CD8-positive, alpha-beta memory T cell (primary cell): ENCODE measurements around the gene RASA3. TPM values are rescaled to one million over a fixed set of nuclear protein-coding genes. Genes with fewer than 3 reads are reported as not detected.
A peak's percentile ranks its signal among the peaks of the same experiment; 100 is the strongest.

Experiments
- CTCF ChIA-PET: fragments of 350-600 bp; sonication (Branson Sonifier 250); formaldehyde crosslinking; loops from one replicate; lab custom pipeline; 2021; ENCODE audit warnings: antibody characterized with exemption; lab: Charles Lee
- POLR2A ChIA-PET: fragments of 350-600 bp; sonication (Branson Sonifier 250); formaldehyde crosslinking; loops from one replicate; lab custom pipeline; 2021; ENCODE audit warnings: antibody characterized with exemption; lab: Charles Lee
- DNase-seq, 5 donors: peaks; one replicate each; pipeline versions ENCODE4 v3.0.0 to v3.0.0-alpha.2; 2020 to 2022; ENCODE audit warnings: mixed read lengths in 1 of 5
- H3K27ac ChIP-seq: one replicate; pipeline ENCODE4 v1.7.0; 2013; ENCODE audit warnings: low read depth, mild to moderate bottlenecking, low read length, moderate library complexity
- H3K27me3 ChIP-seq: 2 replicates; pipeline ENCODE4 v1.7.0; 2013; ENCODE audit warnings: low read length, mild to moderate bottlenecking; ENCODE audit not compliant: insufficient read depth, poor library complexity, severe bottlenecking
- H3K36me3 ChIP-seq: 2 replicates; pipeline ENCODE4 v1.7.0; 2013; ENCODE audit warnings: mild to moderate bottlenecking, low read length, moderate library complexity; ENCODE audit not compliant: insufficient read depth
- H3K4me1 ChIP-seq: 2 replicates; pipeline ENCODE4 v1.7.0; 2013; ENCODE audit warnings: mild to moderate bottlenecking, low read length, moderate library complexity; ENCODE audit not compliant: insufficient read depth
- H3K4me3 ChIP-seq: 2 replicates; pipeline ENCODE4 v1.7.0; 2013; ENCODE audit warnings: mild to moderate bottlenecking, low read length
- H3K9me3 ChIP-seq: 2 replicates; pipeline ENCODE4 v1.7.0; 2013; ENCODE audit warnings: mild to moderate bottlenecking, low read length
- H3K27ac Mint-ChIP-seq, 8 donors: one replicate each; pipeline ENCODE4 v1.8.0; 2020 to 2021; ENCODE audit warnings: mixed read lengths in 8 of 8, mild to moderate bottlenecking in 6 of 8, inconsistent platforms in 3 of 8, moderate library complexity in 3 of 8
- H3K27me3 Mint-ChIP-seq, 2 donors: one replicate each; pipeline ENCODE4 v1.8.0; 2020 to 2021; ENCODE audit warnings: mixed read lengths in 2 of 2, mild to moderate bottlenecking in 1 of 2, moderate library complexity in 1 of 2
- H3K36me3 Mint-ChIP-seq, 3 donors: one replicate each; pipeline ENCODE4 v1.8.0; 2020 to 2021; ENCODE audit warnings: mixed read lengths in 3 of 3, inconsistent platforms in 1 of 3, mild to moderate bottlenecking in 1 of 3
- H3K4me1 Mint-ChIP-seq, 3 donors: one replicate each; pipeline ENCODE4 v1.8.0; 2020 to 2021; ENCODE audit warnings: mixed read lengths in 3 of 3, inconsistent platforms in 1 of 3, mild to moderate bottlenecking in 1 of 3
- H3K4me3 Mint-ChIP-seq, 7 donors: one replicate each; pipeline ENCODE4 v1.8.0; 2020 to 2021; ENCODE audit warnings: mixed read lengths in 7 of 7, mild to moderate bottlenecking in 6 of 7, moderate library complexity in 4 of 7, inconsistent platforms in 2 of 7
- H3K9me3 Mint-ChIP-seq, 5 donors: one replicate each; pipeline ENCODE4 v1.8.0; 2020 to 2022; ENCODE audit warnings: mixed read lengths in 5 of 5, mild to moderate bottlenecking in 3 of 5, moderate library complexity in 2 of 5, inconsistent platforms in 1 of 5
- polyA plus RNA-seq: library from polyadenylated mRNA; unstranded; fragments of 300-500 nt; fragmentation: Illumina TruSeq; gene quantifications from one replicate; pipeline ENCODE4 v1.2.3, GENCODE V29; 2021
- total RNA-seq, 2 experiments: library from RNA; stranded (reverse); gene quantifications; one replicate each; pipeline ENCODE4 v1.2.3, GENCODE V29; 2021

RASA3 gene
- total and polyA plus RNA-seq, 3 experiments from 2014 or later = 26.4 to 123 (median 27.1) TPM

- Mint-ChIP-seq H3K4me1 (peaks cover 3 to 6% (median 5%) of the 10 kb centered on the region in 3 donors), H3K27ac (no peak overlapping the region), H3K4me3 (no peak overlapping the region), H3K36me3 (peaks cover 5 to 42% (median 8%) of the 10 kb centered on the region in 3 donors), H3K27me3 (no peaks in the 10 kb centered on the region), H3K9me3 (peaks cover 0 to 2% (median 0%) of the 10 kb centered on the region in 5 donors)
- H3K4me3 ChIP-seq = no peak overlapping the region
- CTCF ChIA-PET = no interaction called here
- no peak for DNase-seq
- H3K27me3 ChIP-seq = no peaks in the 10 kb centered on the region
- H3K36me3 ChIP-seq = peaks cover 85% of the 10 kb centered on the region
- H3K27ac ChIP-seq = no peak overlapping the region
- POLR2A ChIA-PET = no interaction called here
- H3K9me3 ChIP-seq = no peaks in the 10 kb centered on the region
- no peaks in the 10 kb centered on the region for H3K4me1 ChIP-seq
These were observed 120.3 kb downstream of the RASA3 start for GRCh38 chr13:114012141-114012540.

- Histone ChIP-seq H3K4me1 (no peaks in the 10 kb centered on the region), H3K27me3 (no peaks in the 10 kb centered on the region), H3K9me3 (no peaks in the 10 kb centered on the region), H3K27ac (no peak overlapping the region), H3K36me3 (peaks cover 76% of the 10 kb centered on the region), H3K4me3 (no peak overlapping the region)
- DNase-seq = no peak
- Mint-ChIP-seq H3K4me1 (peaks cover 3 to 6% (median 5%) of the 10 kb centered on the region in 3 donors), H3K9me3 (peaks cover 0 to 2% (median 0%) of the 10 kb centered on the region in 5 donors), H3K27me3 (no peaks in the 10 kb centered on the region), H3K27ac (peak overlapping the region in 7 of 8 donors; percentile 26 to 93 (median 77)), H3K4me3 (peak overlapping the region in 1 of 7 donors; percentile 72), H3K36me3 (peaks cover 5 to 32% (median 8%) of the 10 kb centered on the region in 3 donors)
- ChIA-PET POLR2A (no interaction called here), CTCF (no interaction called here)
These were observed 121.2 kb downstream of the RASA3 start for GRCh38 chr13:114011226-114011625.

GRCh38 chr13:114010401-114011101 lies 121.9 kb downstream of the RASA3 start:
- Mint-ChIP-seq H3K36me3 (peaks cover 5 to 26% (median 8%) of the 10 kb centered on the region in 3 donors), H3K27ac (peak overlapping the region in 7 of 8 donors; percentile 26 to 93 (median 77)), H3K27me3 (no peaks in the 10 kb centered on the region), H3K4me1 (peaks cover 3 to 6% (median 5%) of the 10 kb centered on the region in 3 donors), H3K4me3 (peak overlapping the region in 1 of 7 donors; percentile 72), H3K9me3 (peaks cover 0 to 2% (median 0%) of the 10 kb centered on the region in 5 donors)
- H3K36me3 ChIP-seq = peaks cover 69% of the 10 kb centered on the region
- no peaks in the 10 kb centered on the region for H3K9me3 ChIP-seq
- POLR2A ChIA-PET = no interaction called here
- no peaks in the 10 kb centered on the region for H3K4me1 ChIP-seq
- CTCF ChIA-PET = no interaction called here
- DNase-seq = peak in 1 of 5 donors; percentile 41
- no peaks in the 10 kb centered on the region for H3K27me3 ChIP-seq
- H3K4me3 ChIP-seq = no peak overlapping the region
- no peak overlapping the region for H3K27ac ChIP-seq

- H3K4me3 ChIP-seq = no peak overlapping the region
- H3K27ac Mint-ChIP-seq = peak overlapping the region in 2 of 8 donors; percentile 36 to 74
- no peaks in the 10 kb centered on the region for H3K27me3 ChIP-seq
- ChIA-PET CTCF (no interaction called here), POLR2A (no interaction called here)
- no peak for DNase-seq
- H3K36me3 Mint-ChIP-seq = peaks cover 5 to 25% (median 9%) of the 10 kb centered on the region in 3 donors
- peaks cover 4 to 7% (median 5%) of the 10 kb centered on the region in 3 donors for H3K4me1 Mint-ChIP-seq
- H3K9me3 Mint-ChIP-seq = peaks cover 0 to 2% (median 0%) of the 10 kb centered on the region in 5 donors
- H3K27me3 Mint-ChIP-seq = peaks cover 0 to 1% of the 10 kb centered on the region in 2 donors
- no peaks in the 10 kb centered on the region for H3K9me3 ChIP-seq
- no peaks in the 10 kb centered on the region for H3K4me1 ChIP-seq
- peaks cover 61% of the 10 kb centered on the region for H3K36me3 ChIP-seq
- H3K27ac ChIP-seq = no peak overlapping the region
- peak overlapping the region in 1 of 7 donors; percentile 51 for H3K4me3 Mint-ChIP-seq
These were observed 122.6 kb downstream of the RASA3 start for GRCh38 chr13:114009590-114010400.

GRCh38 chr13:114008964-114009589 lies 123.3 kb downstream of the RASA3 start:
- Mint-ChIP-seq H3K4me3 (peak overlapping the region in 1 of 7 donors; percentile 40), H3K9me3 (peaks cover 0 to 2% (median 0%) of the 10 kb centered on the region in 5 donors), H3K27me3 (peaks cover 0 to 3% of the 10 kb centered on the region in 2 donors), H3K4me1 (peaks cover 5 to 11% (median 7%) of the 10 kb centered on the region in 3 donors), H3K36me3 (peaks cover 5 to 32% (median 12%) of the 10 kb centered on the region in 3 donors), H3K27ac (peak overlapping the region in 2 of 8 donors; percentile 63 to 79)
- peaks cover 54% of the 10 kb centered on the region for H3K36me3 ChIP-seq
- H3K27me3 ChIP-seq = no peaks in the 10 kb centered on the region
- DNase-seq = no peak
- CTCF ChIA-PET = no interaction called here
- H3K27ac ChIP-seq = no peak overlapping the region
- no peak overlapping the region for H3K4me3 ChIP-seq
- POLR2A ChIA-PET = no interaction called here
- no peaks in the 10 kb centered on the region for H3K4me1 ChIP-seq
- H3K9me3 ChIP-seq = no peaks in the 10 kb centered on the region

- H3K4me3 ChIP-seq = no peak overlapping the region
- peaks cover 0 to 3% of the 10 kb centered on the region in 2 donors for H3K27me3 Mint-ChIP-seq
- H3K27ac ChIP-seq = no peak overlapping the region
- no peaks in the 10 kb centered on the region for H3K9me3 ChIP-seq
- no peaks in the 10 kb centered on the region for H3K4me1 ChIP-seq
- ChIA-PET CTCF (no interaction called here), POLR2A (no interaction called here)
- peaks cover 5 to 45% (median 12%) of the 10 kb centered on the region in 3 donors for H3K36me3 Mint-ChIP-seq
- peaks cover 5 to 11% (median 7%) of the 10 kb centered on the region in 3 donors for H3K4me1 Mint-ChIP-seq
- peak overlapping the region in 2 of 7 donors; percentile 23 to 49 for H3K4me3 Mint-ChIP-seq
- DNase-seq = peak in 1 of 5 donors; percentile 15
- H3K36me3 ChIP-seq = peaks cover 45% of the 10 kb centered on the region
- peak overlapping the region in 2 of 8 donors; percentile 64 to 95 for H3K27ac Mint-ChIP-seq
- peaks cover 0 to 2% (median 0%) of the 10 kb centered on the region in 5 donors for H3K9me3 Mint-ChIP-seq
- no peaks in the 10 kb centered on the region for H3K27me3 ChIP-seq
These were observed 124.9 kb downstream of the RASA3 start for GRCh38 chr13:114007566-114007965.

- POLR2A ChIA-PET = no interaction called here
- H3K9me3 ChIP-seq = no peaks in the 10 kb centered on the region
These were observed 127.2 kb downstream of the RASA3 start for GRCh38 chr13:114005206-114005724.

More at GRCh38 chr13:114005206-114005724, 127.2 kb downstream of the RASA3 start:
- no peak for DNase-seq
- Mint-ChIP-seq H3K4me3 (peak overlapping the region in 1 of 7 donors; percentile 67), H3K4me1 (peaks cover 0 to 5% (median 4%) of the 10 kb centered on the region in 3 donors), H3K27ac (peak overlapping the region in 1 of 8 donors; percentile 72), H3K9me3 (no peaks in the 10 kb centered on the region), H3K36me3 (peaks cover 0 to 63% (median 7%) of the 10 kb centered on the region in 3 donors), H3K27me3 (peaks cover 0 to 3% of the 10 kb centered on the region in 2 donors)
- H3K36me3 ChIP-seq = peaks cover 38% of the 10 kb centered on the region
- peak overlapping the region; percentile 47 for H3K27ac ChIP-seq
- no peaks in the 10 kb centered on the region for H3K4me1 ChIP-seq
- H3K4me3 ChIP-seq = no peak overlapping the region
- H3K27me3 ChIP-seq = no peaks in the 10 kb centered on the region
- CTCF ChIA-PET = no interaction called here
